Lung microvascular endothelial cell (primary cell): ENCODE measurements around the gene XCL1. TPM values are rescaled to one million over a fixed set of nuclear protein-coding genes. Genes with fewer than 3 reads are reported as not detected.
A peak's percentile ranks its signal among the peaks of the same experiment; 100 is the strongest.
"Not testable (repeated sequence)": the region's sequence is repeated elsewhere in the genome, so short reads cannot be mapped to it uniquely, and the experiment has no call there.

Experiments
- DNase-seq, 2 donors: peaks; one replicate each; pipeline versions ENCODE4 v3.0.0 to v3.0.0-alpha.2; 2010; ENCODE audit warnings: low read depth in 2 of 2
- total RNA-seq: library from RNA; depleted of rRNA; stranded (reverse); fragments of >200 nt; gene quantifications from 2 replicates; pipeline ENCODE4 v1.2.1, GENCODE V29; 2014

Gene XCL1
- total RNA-seq, 1 donor from 2014 or later = not detected

- DNase-seq = no peak
These were observed 8.8 kb upstream of the XCL1 start for GRCh38 chr1:168567568-168567967.

GRCh38 chr1:168568346-168568745 is 8.1 kb upstream of the XCL1 start:
- no peak for DNase-seq

GRCh38 chr1:168570652-168571051 is 5.8 kb upstream of the XCL1 start:
- no peak for DNase-seq

GRCh38 chr1:168572633-168573032 is 3.8 kb upstream of the XCL1 start:
- no peak for DNase-seq

GRCh38 chr1:168574234-168574633 is 2.2 kb upstream of the XCL1 start:
- DNase-seq = peak; percentile 5 to 52

GRCh38 chr1:168578531-168579185 is 2.3 kb downstream of the XCL1 start:
- DNase-seq = not testable (repeated sequence)

- DNase-seq = not testable (repeated sequence)
These were observed 3.9 kb downstream of the XCL1 start for GRCh38 chr1:168580290-168580689.

GRCh38 chr1:168580991-168581390 is 4.6 kb downstream of the XCL1 start:
- not testable (repeated sequence) for DNase-seq

GRCh38 chr1:168581817-168582572 is 5.6 kb downstream of the XCL1 start:
- DNase-seq = no peak

GRCh38 chr1:168582688-168583336 is 6.4 kb downstream of the XCL1 start:
- no peak for DNase-seq

- no peak for DNase-seq
These were observed 7.2 kb downstream of the XCL1 start for GRCh38 chr1:168583571-168583970.

GRCh38 chr1:168585191-168585590 is 8.8 kb downstream of the XCL1 start:
- no peak for DNase-seq

- no peak for DNase-seq
These were observed 9.5 kb downstream of the XCL1 start for GRCh38 chr1:168585937-168586336.

- DNase-seq = no peak
These were observed 12.8 kb downstream of the XCL1 start for GRCh38 chr1:168589167-168589566.

GRCh38 chr1:168591066-168591465 is 14.7 kb downstream of the XCL1 start:
- DNase-seq = no peak

- DNase-seq = no peak
These were observed 15.3 kb downstream of the XCL1 start for GRCh38 chr1:168591641-168592250.

- not testable (repeated sequence) for DNase-seq
These were observed 19.0 kb downstream of the XCL1 start for GRCh38 chr1:168595403-168595802.

GRCh38 chr1:168598125-168598524 is 21.7 kb downstream of the XCL1 start:
- DNase-seq = no peak

- DNase-seq = no peak
These were observed 22.5 kb downstream of the XCL1 start for GRCh38 chr1:168598892-168599291.

GRCh38 chr1:168599641-168600040 is 23.2 kb downstream of the XCL1 start:
- no peak for DNase-seq

GRCh38 chr1:168601051-168601450 is 24.6 kb downstream of the XCL1 start:
- DNase-seq = no peak

GRCh38 chr1:168603501-168604110 is 27.2 kb downstream of the XCL1 start:
- peak; percentile 66 to 76 for DNase-seq
